Rectal smooth muscle tissue (tissue), 1 donor: ENCODE data around the gene ATP10A.

Experiments used
- H3K27ac ChIP-seq: one replicate; pipeline ENCODE4 v1.7.0; 2013; ENCODE audit warnings: low read depth, low read length, inconsistent platforms
- H3K27me3 ChIP-seq: one replicate; pipeline ENCODE4 v1.7.0; 2013; ENCODE audit warnings: low read length; ENCODE audit not compliant: control insufficient read depth, insufficient read depth
- H3K36me3 ChIP-seq: one replicate; pipeline ENCODE4 v1.7.0; 2013; ENCODE audit warnings: low read length; ENCODE audit not compliant: control insufficient read depth, insufficient read depth
- H3K4me1 ChIP-seq: one replicate; pipeline ENCODE4 v1.7.0; 2013; ENCODE audit warnings: low read length; ENCODE audit not compliant: control insufficient read depth, insufficient read depth
- H3K4me3 ChIP-seq: one replicate; pipeline ENCODE4 v1.7.0; 2013; ENCODE audit warnings: low read length
- H3K9ac ChIP-seq: one replicate; pipeline ENCODE4 v1.7.0; 2013; ENCODE audit warnings: low read length

The ATP10A gene

GRCh38 chr15:25825207-25825606, 37.9 kb downstream of the ATP10A start:
- peaks cover 15% of the 10 kb centered on the region for H3K4me1 ChIP-seq
- no peaks in the 10 kb centered on the region for H3K36me3 ChIP-seq
- H3K27ac ChIP-seq, result no peak overlapping the region
- no peaks in the 10 kb centered on the region for H3K27me3 ChIP-seq
- no peak overlapping the region for H3K4me3 ChIP-seq
- H3K9ac ChIP-seq, result no peak overlapping the region

- Histone ChIP-seq H3K4me1 (peaks cover 9% of the 10 kb centered on the region), H3K27me3 (no peaks in the 10 kb centered on the region), H3K4me3 (no peak overlapping the region), H3K27ac (no peak overlapping the region), H3K9ac (no peak overlapping the region), H3K36me3 (no peaks in the 10 kb centered on the region)
Measured at GRCh38 chr15:25824618-25825017, 38.5 kb downstream of the ATP10A start.

GRCh38 chr15:25812845-25813244, 50.3 kb downstream of the ATP10A start:
- H3K27me3 ChIP-seq, result no peaks in the 10 kb centered on the region
- H3K4me1 ChIP-seq, result no peaks in the 10 kb centered on the region

GRCh38 chr15:25812073-25812472, 51.1 kb downstream of the ATP10A start:
- Histone ChIP-seq H3K36me3 (no peaks in the 10 kb centered on the region), H3K4me1 (no peaks in the 10 kb centered on the region), H3K27ac (no peak overlapping the region), H3K9ac (no peak overlapping the region), H3K4me3 (no peak overlapping the region), H3K27me3 (no peaks in the 10 kb centered on the region)

More at GRCh38 chr15:25812845-25813244, 50.3 kb downstream of the ATP10A start:
- no peak overlapping the region for H3K4me3 ChIP-seq
- no peak overlapping the region for H3K27ac ChIP-seq
- no peaks in the 10 kb centered on the region for H3K36me3 ChIP-seq
- H3K9ac ChIP-seq, result no peak overlapping the region

DNA sequence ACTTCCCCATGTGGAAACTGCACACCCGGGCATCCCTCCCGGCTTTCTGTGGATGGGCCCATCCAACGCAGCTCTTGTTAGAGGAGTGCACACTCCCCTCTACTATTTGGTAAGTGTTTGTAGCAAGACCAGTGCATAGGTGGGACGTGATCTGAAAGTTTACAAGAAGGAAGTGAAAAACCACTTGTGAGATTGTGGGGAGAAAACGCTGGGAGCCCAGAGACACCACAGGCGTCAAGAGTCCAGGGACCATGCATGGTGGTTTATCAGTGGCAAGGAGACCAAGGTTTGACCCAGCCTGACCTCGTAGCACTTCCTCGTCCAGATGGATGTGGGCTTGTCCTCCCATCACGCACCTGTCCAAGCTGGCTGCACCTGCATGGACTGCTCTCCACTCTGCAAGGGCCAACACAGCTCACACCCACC, 51.6 kb downstream of the ATP10A start:
- no peak overlapping the region for H3K27ac ChIP-seq
- H3K9ac ChIP-seq, result no peak overlapping the region
- H3K36me3 ChIP-seq, result no peaks in the 10 kb centered on the region
- H3K4me3 ChIP-seq, result no peak overlapping the region
- no peaks in the 10 kb centered on the region for H3K4me1 ChIP-seq
- H3K27me3 ChIP-seq, result no peaks in the 10 kb centered on the region

DNA sequence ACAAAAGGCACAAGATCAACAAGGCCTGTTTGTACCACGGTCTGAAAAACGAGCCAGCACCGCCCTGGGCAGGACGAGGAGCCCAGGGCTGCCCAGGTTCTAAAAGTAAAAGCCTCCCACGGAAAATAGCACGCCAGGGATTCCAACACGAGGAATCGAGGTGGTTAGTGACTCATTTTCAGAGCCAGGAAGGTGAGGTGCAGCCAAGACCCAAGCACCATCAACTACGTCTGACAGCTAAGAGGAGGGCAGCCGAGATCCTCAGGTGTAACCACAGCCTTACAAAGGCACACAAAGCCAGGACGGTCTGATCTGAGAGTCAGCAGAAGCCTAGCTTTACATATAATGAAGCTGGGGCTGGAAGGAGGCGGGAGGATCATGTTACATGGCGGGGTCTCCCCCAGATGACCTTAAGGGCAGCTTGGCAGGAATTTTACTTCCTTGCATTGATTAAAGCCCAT, 52.5 kb downstream of the ATP10A start:
- H3K27me3 ChIP-seq, result no peaks in the 10 kb centered on the region
- no peak overlapping the region for H3K27ac ChIP-seq
- H3K4me1 ChIP-seq, result no peaks in the 10 kb centered on the region
- no peak overlapping the region for H3K4me3 ChIP-seq
- H3K36me3 ChIP-seq, result no peaks in the 10 kb centered on the region
- no peak overlapping the region for H3K9ac ChIP-seq

- H3K36me3 ChIP-seq, result no peaks in the 10 kb centered on the region
- no peak overlapping the region for H3K4me3 ChIP-seq
- H3K27ac ChIP-seq, result no peak overlapping the region
- H3K4me1 ChIP-seq, result no peaks in the 10 kb centered on the region
- no peak overlapping the region for H3K9ac ChIP-seq
- no peaks in the 10 kb centered on the region for H3K27me3 ChIP-seq
Measured at GRCh38 chr15:25810154-25810553, 53.0 kb downstream of the ATP10A start.

- Histone ChIP-seq H3K4me1 (no peaks in the 10 kb centered on the region), H3K9ac (no peak overlapping the region), H3K27me3 (no peaks in the 10 kb centered on the region), H3K36me3 (no peaks in the 10 kb centered on the region), H3K4me3 (no peak overlapping the region), H3K27ac (no peak overlapping the region)
Measured at GRCh38 chr15:25807063-25807462, 56.1 kb downstream of the ATP10A start.

GRCh38 chr15:25805031-25805430, 58.1 kb downstream of the ATP10A start:
- Histone ChIP-seq H3K27ac (no peak overlapping the region), H3K9ac (no peak overlapping the region), H3K4me1 (no peaks in the 10 kb centered on the region), H3K27me3 (no peaks in the 10 kb centered on the region), H3K4me3 (no peak overlapping the region), H3K36me3 (no peaks in the 10 kb centered on the region)

DNA sequence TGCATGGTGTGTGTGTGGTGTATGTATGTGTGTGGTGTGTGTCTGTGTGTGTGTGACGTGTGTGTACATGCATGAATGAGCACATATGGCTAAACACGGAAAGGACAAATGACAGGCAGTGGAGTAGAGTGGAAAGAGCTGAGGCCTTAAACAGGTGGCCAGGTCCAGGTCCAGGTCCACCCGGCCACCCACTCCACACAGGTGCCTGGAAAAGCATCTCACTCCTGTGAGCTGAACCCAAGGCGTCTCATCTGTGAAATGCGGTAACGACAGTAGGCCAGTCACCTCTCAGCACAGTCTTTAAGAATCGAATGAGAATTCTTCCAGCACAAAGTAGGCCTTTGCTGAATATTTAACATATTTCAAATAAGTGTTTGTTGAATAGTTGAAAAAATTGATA, 58.7 kb downstream of the ATP10A start:
- Histone ChIP-seq H3K27me3 (no peaks in the 10 kb centered on the region), H3K9ac (no peak overlapping the region), H3K4me3 (no peak overlapping the region), H3K36me3 (no peaks in the 10 kb centered on the region), H3K27ac (no peak overlapping the region), H3K4me1 (no peaks in the 10 kb centered on the region)

DNA sequence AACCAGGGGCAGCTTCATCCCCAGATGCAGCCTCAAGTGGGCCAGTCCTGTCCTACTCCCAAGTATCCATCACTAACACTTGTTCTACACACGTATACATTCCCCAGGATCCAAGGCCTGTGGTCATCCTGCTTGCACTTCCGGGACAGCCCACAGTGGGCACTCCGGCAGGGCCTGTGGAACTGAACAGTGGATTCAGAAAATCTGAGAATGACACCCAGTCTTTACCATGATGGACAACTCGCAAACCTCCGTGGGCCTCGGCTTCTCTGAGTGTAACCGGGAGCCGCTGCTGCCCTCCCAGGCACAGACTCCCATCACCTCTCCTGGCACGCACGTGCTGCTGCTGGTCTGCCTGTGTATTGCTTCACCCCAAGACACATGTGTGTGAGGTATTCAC, 59.6 kb downstream of the ATP10A start:
- Histone ChIP-seq H3K27ac (no peak overlapping the region), H3K36me3 (no peaks in the 10 kb centered on the region)

DNA sequence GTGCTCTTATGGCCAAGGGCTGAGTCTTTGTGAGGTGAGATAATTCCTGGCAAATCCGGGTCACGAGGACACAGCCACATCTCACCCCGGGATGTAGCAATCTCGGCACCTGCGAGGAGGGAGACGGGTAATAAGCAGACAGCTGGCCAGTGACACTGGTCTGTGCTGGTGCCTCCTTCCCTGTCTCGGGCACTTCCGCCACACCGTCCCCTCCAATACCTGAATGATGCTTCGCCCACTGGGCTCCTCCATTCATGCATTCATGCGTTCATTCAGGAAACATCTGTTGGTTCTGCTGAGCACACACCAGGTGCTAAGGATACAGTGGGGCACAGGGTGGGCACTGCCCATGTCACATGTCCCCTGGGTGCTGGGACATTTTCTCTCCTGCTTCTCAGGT, 60.1 kb downstream of the ATP10A start:
- no peaks in the 10 kb centered on the region for H3K27me3 ChIP-seq
- no peaks in the 10 kb centered on the region for H3K36me3 ChIP-seq
- H3K4me3 ChIP-seq, result no peak overlapping the region
- no peak overlapping the region for H3K27ac ChIP-seq
- no peak overlapping the region for H3K9ac ChIP-seq
- H3K4me1 ChIP-seq, result no peaks in the 10 kb centered on the region

More for the DNA sequence above, 59.6 kb downstream of the ATP10A start:
- no peaks in the 10 kb centered on the region for H3K27me3 ChIP-seq
- H3K9ac ChIP-seq, result no peak overlapping the region
- H3K4me3 ChIP-seq, result no peak overlapping the region
- no peaks in the 10 kb centered on the region for H3K4me1 ChIP-seq

DNA sequence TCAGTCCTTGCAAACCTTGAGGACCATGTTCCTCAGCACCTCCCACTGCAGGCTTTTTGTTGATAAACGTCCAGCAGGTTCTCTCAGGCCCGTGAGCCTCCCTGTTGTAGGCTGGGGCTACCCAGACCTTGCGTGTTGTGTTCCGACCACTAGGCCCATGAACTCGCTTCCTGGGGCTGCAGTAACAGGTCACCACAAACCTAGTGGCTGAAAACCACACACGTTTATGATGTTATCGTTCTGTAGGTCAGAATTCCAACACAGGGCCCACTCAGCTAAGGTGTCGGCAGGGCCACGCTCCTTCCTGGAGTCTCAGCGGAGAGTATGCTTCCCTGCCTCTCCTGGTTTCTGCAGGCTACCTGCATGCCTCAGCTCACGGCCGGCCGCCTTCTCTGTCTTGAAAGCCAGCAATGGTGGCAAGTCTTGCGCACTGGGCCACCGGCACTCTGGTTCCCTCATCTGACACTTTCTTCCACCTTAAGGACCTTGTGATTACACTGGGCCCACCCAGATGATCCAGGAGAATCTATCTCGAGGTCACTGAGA, 60.8 kb downstream of the ATP10A start:
- Histone ChIP-seq H3K27me3 (no peaks in the 10 kb centered on the region), H3K27ac (no peak overlapping the region), H3K4me3 (no peak overlapping the region), H3K36me3 (no peaks in the 10 kb centered on the region), H3K4me1 (peaks cover 5% of the 10 kb centered on the region), H3K9ac (no peak overlapping the region)
